ENCODE data around the gene METRN.
A peak's percentile ranks its signal among the peaks of the same experiment; 100 is the strongest.

Gene METRN

GRCh38 chr16:722835-723633, 8.1 kb downstream of the METRN start:
- H3K4me3 ChIP-seq (ENCODE audit: low read depth, low read length): no peak overlapping the region
- no peak for DNase-seq (ENCODE audit: low read depth)
- no peak for TF ChIP-seq CTCF (IDR thresholded peaks at IDR 0.05; ENCODE audit: insufficient read depth, low read depth, low read length, missing control alignments)

- no peak for TF ChIP-seq CTCF (IDR thresholded peaks at IDR 0.05; ENCODE audit: insufficient read depth, low read depth, low read length, missing control alignments)
- no peak overlapping the region for H3K4me3 ChIP-seq (ENCODE audit: low read depth, low read length)
- no peak for DNase-seq (ENCODE audit: low read depth)
Measured at GRCh38 chr16:723695-724094, 8.8 kb downstream of the METRN start.

GRCh38 chr16:724188-725040, 9.5 kb downstream of the METRN start:
- no peak for TF ChIP-seq CTCF (IDR thresholded peaks at IDR 0.05; ENCODE audit: insufficient read depth, low read depth, low read length, missing control alignments)
- H3K4me3 ChIP-seq (ENCODE audit: low read depth, low read length): no peak overlapping the region
- DNase-seq (ENCODE audit: low read depth): no peak

DNA sequence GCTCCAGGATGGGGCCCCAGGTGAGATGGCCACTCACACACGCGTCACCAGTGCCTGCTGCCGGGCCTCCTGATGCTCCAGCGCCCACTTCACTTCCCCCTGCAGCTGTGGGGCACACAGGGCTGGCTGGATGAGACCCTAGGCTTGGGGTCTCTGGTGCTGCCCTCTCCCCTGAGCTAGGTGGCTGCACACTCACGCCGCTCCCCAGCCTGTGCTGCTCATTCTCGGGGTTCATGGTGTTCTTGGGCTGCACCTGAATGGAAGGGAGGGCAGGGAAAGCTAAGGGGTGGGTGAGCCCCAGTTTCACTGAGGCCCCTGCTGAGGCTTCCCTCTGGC, 10.1 kb downstream of the METRN start:
- no peak overlapping the region for H3K4me3 ChIP-seq (ENCODE audit: low read depth, low read length)
- DNase-seq (ENCODE audit: low read depth): no peak
- TF ChIP-seq CTCF (IDR thresholded peaks at IDR 0.05; ENCODE audit: insufficient read depth, low read depth, low read length, missing control alignments): no peak

DNA sequence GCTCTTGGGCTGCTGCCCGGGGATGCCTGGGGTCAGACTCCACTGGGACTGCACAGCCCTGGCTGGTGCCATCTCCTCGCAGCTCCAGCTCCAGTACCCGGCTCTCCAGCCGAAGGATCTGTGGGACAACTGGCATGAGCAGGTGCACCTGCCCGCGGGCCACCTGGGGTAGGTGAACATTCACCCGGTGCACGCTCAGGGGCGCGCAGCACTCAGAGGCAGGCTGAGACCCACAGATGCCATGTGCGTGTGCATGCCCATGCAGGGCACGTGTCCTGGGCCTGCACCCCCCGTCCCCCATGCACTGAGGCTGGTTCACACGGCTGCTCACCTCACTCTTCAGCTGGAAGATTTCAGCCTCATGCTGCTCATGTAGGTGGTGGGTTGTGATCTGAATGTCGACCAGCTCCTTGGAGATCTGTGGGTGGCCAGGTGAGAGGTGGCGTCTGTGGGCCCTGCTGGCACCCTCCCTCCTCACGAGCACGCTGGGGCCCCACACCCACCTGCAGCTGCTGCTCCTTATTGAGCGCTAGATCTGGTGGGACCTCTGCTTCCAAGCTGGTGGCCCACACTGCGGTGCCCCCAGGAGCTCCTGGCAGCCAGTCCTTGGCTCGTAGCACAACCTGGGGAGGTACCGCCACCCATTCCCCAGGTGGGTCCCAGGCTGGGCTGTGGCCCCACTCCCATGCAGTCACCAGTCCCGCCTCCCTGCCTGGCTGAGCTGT, 10.7 kb downstream of the METRN start:
- no peak for DNase-seq (ENCODE audit: low read depth)
- TF ChIP-seq CTCF (IDR thresholded peaks at IDR 0.05; ENCODE audit: insufficient read depth, low read depth, low read length, missing control alignments): no peak
- H3K4me3 ChIP-seq (ENCODE audit: low read depth, low read length): no peak overlapping the region

DNA sequence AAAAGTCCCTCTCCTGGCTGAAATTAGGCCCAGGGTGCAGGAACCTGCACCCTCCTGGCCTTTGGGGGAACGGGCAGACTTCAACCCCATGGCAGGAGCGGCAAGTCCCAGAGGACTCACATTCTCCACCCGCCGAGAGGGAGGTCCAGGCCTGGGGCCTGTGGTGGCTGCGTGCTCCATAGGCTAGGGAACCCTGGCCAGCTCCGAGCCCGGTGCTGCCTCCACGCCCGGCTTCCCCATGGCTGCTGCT, 11.2 kb downstream of the METRN start:
- TF ChIP-seq CTCF (IDR thresholded peaks at IDR 0.05; ENCODE audit: insufficient read depth, low read depth, low read length, missing control alignments): no peak
- H3K4me3 ChIP-seq (ENCODE audit: low read depth, low read length): peak overlapping the region; percentile 50; the same call in 1 of the 2 replicates
- DNase-seq (ENCODE audit: low read depth): no peak

Data from GM12865 (cell line).